GM20000 (cell line): Measurements from ENCODE around the gene TAF15.

Experiments used
- DNase-seq: peaks from one replicate; pipeline ENCODE4 v3.0.0; 2012; ENCODE audit warnings: low spot score
- CTCF ChIP-seq: IDR thresholded peaks from 2 replicates; pipeline ENCODE4 v1.5.1; 2012; ENCODE audit warnings: mild to moderate bottlenecking, control low read depth; ENCODE audit errors: extremely low read depth, missing control alignments

TAF15 gene

DNA sequence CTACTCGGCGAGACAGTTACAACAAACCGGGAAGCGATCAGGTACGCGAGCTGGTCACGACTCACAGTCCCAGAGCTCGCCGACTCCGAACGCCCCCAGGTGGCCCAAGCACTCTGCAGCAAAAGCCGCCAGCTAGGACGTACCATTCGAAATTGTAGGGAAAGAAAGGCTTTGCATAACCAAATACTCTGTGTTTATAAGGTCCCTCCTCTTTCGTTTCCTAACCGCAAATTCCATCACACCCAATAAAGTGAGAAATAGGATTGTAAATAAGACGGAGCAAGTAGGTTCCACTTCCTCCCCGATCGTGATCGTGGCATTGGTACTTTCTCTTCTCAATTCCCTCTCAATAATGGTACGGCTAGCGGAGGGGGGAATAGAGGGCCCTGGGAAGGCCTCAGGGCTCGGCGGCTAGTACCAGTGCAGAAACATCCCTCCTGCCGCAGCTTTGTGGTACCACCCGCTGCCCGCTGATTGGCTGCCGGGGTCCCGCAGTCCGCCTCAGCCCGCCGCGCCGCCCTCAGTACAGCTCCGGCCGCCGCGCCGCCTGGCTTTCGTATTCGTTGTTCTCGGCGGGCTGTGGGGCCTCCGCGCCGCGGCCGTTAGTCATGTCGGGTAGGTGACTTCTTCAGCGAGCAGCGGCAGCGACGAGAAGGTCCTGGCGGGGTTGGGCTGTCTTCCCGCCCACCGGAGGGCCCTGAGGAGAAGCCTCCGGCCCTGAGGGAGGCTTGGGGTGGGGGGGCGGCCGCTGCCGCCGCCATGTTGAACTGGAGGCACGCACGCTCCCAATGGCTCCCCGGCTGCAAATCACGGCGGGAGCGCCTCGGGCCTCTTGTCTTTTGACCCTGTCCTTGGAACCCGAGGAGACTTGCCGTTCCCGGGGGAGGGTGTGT, at the start of gene TAF15:
Gene TAF15 (plus strand): TSS at position 523 of the 893 bp plus-strand sequence. CDS start 86 bp downstream, at position 609.
- TF ChIP-seq CTCF, result peak; percentile 85
- DNase-seq, result peak; percentile 94

GRCh38 chr17:35760587-35760986, 48.7 kb upstream of the TAF15 start, which contains the start of gene C17orf50:
C17orf50 (plus strand) TSS chr17:35760887; CDS start chr17:35760942, 55 bp downstream.
- no peak for TF ChIP-seq CTCF
- no peak for DNase-seq

GRCh38 chr17:35761601-35762000, 47.7 kb upstream of the TAF15 start:
- TF ChIP-seq CTCF, result no peak

DNA sequence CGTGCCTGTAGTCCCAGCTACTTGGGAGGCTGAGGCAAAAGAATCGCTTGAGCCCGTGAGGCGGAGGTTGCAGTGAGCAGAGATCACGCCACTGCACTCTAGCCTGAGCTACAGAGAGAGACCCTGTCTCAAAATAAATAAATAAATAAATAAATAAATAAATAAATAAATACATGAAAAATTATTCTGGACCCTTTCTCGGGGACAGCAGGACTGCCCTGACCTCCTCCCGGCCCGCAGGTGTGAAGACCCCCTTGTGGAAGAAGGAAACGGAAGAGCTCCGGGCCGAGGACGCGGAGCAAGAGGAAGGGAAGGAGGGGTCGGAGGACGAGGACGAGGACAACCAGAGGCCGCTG, 45.5 kb upstream of the TAF15 start:
- DNase-seq, result no peak
- no peak for TF ChIP-seq CTCF

More at GRCh38 chr17:35761601-35762000, 47.7 kb upstream of the TAF15 start:
- no peak for DNase-seq

- peak; percentile 99 for TF ChIP-seq CTCF
- peak; percentile 97 for DNase-seq
Observed at GRCh38 chr17:35764123-35764991, 44.9 kb upstream of the TAF15 start.

- DNase-seq, result no peak
- TF ChIP-seq CTCF, result no peak
Observed at GRCh38 chr17:35765086-35765710, 44.1 kb upstream of the TAF15 start.
